Hepatocyte (in vitro differentiated cells): ENCODE data around the gene NAMPT. TPM values are rescaled to one million over a fixed set of nuclear protein-coding genes. Genes with fewer than 3 reads are reported as not detected.

Experiments used
- DNase-seq: peaks from one replicate; pipeline ENCODE4 v3.0.0-alpha.2; 2016; ENCODE audit warnings: low spot score
- H2AFZ ChIP-seq: fragments of 200-600 bp; sonication (generic); 2 replicates; pipeline ENCODE4 v1.6.0; 2016; ENCODE audit warnings: antibody characterized with exemption, mild to moderate bottlenecking
- H3K27ac ChIP-seq: fragments of 200-600 bp; sonication (generic); 2 replicates; pipeline ENCODE4 v1.5.1; 2016; ENCODE audit warnings: mild to moderate bottlenecking
- H3K27me3 ChIP-seq: fragments of 200-600 bp; sonication (generic); 2 replicates; pipeline ENCODE4 v1.6.1; 2016
- H3K36me3 ChIP-seq: fragments of 200-600 bp; sonication (generic); replicated peaks from 2 replicates; pipeline ENCODE4 v1.5.1; 2016; ENCODE audit warnings: low read depth; ENCODE audit not compliant: insufficient read depth
- H3K4me1 ChIP-seq: fragments of 200-600 bp; sonication (generic); 2 replicates; pipeline ENCODE4 v1.5.1; 2016; ENCODE audit warnings: mild to moderate bottlenecking, moderate library complexity; ENCODE audit not compliant: insufficient read depth
- H3K4me2 ChIP-seq: fragments of 200-600 bp; sonication (generic); 2 replicates; pipeline ENCODE4 v1.6.0; 2016
- H3K4me3 ChIP-seq: fragments of 200-600 bp; sonication (generic); 2 replicates; pipeline ENCODE4 v1.5.1; 2016; ENCODE audit warnings: mild to moderate bottlenecking
- H3K79me2 ChIP-seq: fragments of 200-600 bp; sonication (generic); 2 replicates; pipeline ENCODE4 v1.6.0; 2017; ENCODE audit warnings: mild to moderate bottlenecking
- H3K9me2 ChIP-seq: fragments of 200-600 bp; sonication (generic); replicated peaks from 2 replicates; pipeline ENCODE4 v1.6.0; 2017; ENCODE audit warnings: mild to moderate bottlenecking; ENCODE audit not compliant: insufficient read depth
- H3K9me3 ChIP-seq: fragments of 200-600 bp; sonication (generic); 2 replicates; pipeline ENCODE4 v1.5.1; 2016; ENCODE audit warnings: low read depth, mild to moderate bottlenecking
- H4K20me1 ChIP-seq: fragments of 200-600 bp; sonication (generic); 2 replicates; pipeline ENCODE4 v1.6.0; 2016; ENCODE audit warnings: mild to moderate bottlenecking; ENCODE audit not compliant: insufficient read depth, poor library complexity, severe bottlenecking
- CTCF ChIP-seq: fragments of 200-600 bp; sonication (generic); IDR thresholded peaks from 2 replicates; pipeline ENCODE4 v1.5.1; 2016; ENCODE audit warnings: antibody characterized with exemption, mild to moderate bottlenecking; ENCODE audit not compliant: poor library complexity
- EZH2 ChIP-seq: fragments of 200-600 bp; sonication (generic); IDR thresholded peaks from 2 replicates; pipeline ENCODE4 v1.6.1; 2016; ENCODE audit warnings: antibody characterized with exemption, mild to moderate bottlenecking, borderline replicate concordance
- EZH2phosphoT487 ChIP-seq: fragments of 200-600 bp; sonication (generic); IDR thresholded peaks from one replicate; pipeline ENCODE4 v1.6.1; 2018; ENCODE audit warnings: antibody characterized with exemption, mild to moderate bottlenecking, low read depth, moderate library complexity; ENCODE audit not compliant: unreplicated experiment, severe bottlenecking
- WGBS: methylation state at CpG from one replicate; pipeline ENCODE4 v1.1.6; 2016; ENCODE audit warnings: low lambda C conversion rate; ENCODE audit errors: missing lambda C conversion rate; 5-methylcytosine and 5-hydroxymethylcytosine counted together
- polyA plus RNA-seq: library from polyadenylated mRNA; unstranded; fragments of >200 nt; fragmentation: Nextera tagmentation; extraction: Ambion mirVana; gene quantifications from 2 replicates; pipeline ENCODE4 v1.2.1, GENCODE V29; 2016
- total RNA-seq: library from RNA; depleted of rRNA; stranded (reverse); fragments of >200 nt; gene quantifications from 2 replicates; pipeline ENCODE4 v1.2.3, GENCODE V29; 2014

The NAMPT gene
- total and polyA plus RNA-seq, 2 experiments from 2014 or later = 71.8 to 299 TPM

GRCh38 chr7:106218546-106218945 lies 66.2 kb downstream of the NAMPT start:
- no peaks in the 10 kb centered on the region for H3K9me3 ChIP-seq
- H3K79me2 ChIP-seq = no peaks in the 10 kb centered on the region
- H4K20me1 ChIP-seq = no peaks in the 10 kb centered on the region
- DNase-seq = no peak
- 89% methylated on average over 3 of the region's 3 CpGs for WGBS
- H2AFZ ChIP-seq = no peak overlapping the region
- no peak overlapping the region for H3K27ac ChIP-seq
- no peaks in the 10 kb centered on the region for H3K36me3 ChIP-seq
- no peak overlapping the region for H3K4me3 ChIP-seq
- H3K27me3 ChIP-seq = no peaks in the 10 kb centered on the region
- H3K9me2 ChIP-seq = no peaks in the 10 kb centered on the region
- H3K4me1 ChIP-seq = no peaks in the 10 kb centered on the region
- TF ChIP-seq EZH2phosphoT487 (no peak), EZH2 (no peak), CTCF (no peak)
- no peak overlapping the region for H3K4me2 ChIP-seq

DNA sequence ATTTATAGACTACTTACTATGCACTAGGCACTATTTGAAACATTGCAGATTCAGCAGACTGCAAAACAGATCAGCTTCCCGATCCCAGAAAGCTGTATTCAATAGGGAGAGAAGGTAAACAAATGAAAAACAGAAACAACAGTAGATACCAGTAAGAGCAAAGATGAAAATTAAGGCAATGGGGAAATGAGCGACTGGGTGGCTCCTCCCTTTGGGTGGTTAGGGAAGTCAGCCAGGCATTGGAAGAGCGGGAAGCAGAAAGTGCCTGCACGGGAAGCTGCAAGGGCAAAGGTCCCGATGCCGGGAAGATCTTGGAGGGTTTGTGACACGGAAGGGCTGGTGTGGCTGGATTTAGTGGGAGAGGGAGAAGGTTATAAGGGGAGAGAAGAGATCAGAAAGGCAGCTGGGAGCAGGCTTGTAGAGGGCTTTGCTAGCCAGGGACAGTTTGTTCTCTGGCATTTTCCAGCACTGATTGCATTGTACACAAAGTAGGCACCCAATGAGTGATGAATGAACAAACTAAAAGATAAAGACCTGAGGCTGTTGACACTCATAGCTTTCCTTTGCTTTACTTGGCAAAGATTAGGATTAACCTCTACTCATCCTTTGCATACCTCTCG lies 67.8 kb downstream of the NAMPT start:
- H4K20me1 ChIP-seq = no peaks in the 10 kb centered on the region
- H3K9me3 ChIP-seq = no peaks in the 10 kb centered on the region
- H2AFZ ChIP-seq = no peak overlapping the region
- DNase-seq = peak; percentile 66
- no peaks in the 10 kb centered on the region for H3K9me2 ChIP-seq
- H3K27me3 ChIP-seq = no peaks in the 10 kb centered on the region
- TF ChIP-seq EZH2phosphoT487 (no peak), EZH2 (no peak), CTCF (no peak)
- H3K4me1 ChIP-seq = no peaks in the 10 kb centered on the region
- no peaks in the 10 kb centered on the region for H3K36me3 ChIP-seq
- H3K79me2 ChIP-seq = no peaks in the 10 kb centered on the region
- no peak overlapping the region for H3K4me3 ChIP-seq
- 25% methylated on average over 8 of the region's 8 CpGs for WGBS
- H3K4me2 ChIP-seq = peak overlapping the region; percentile 60
- peak overlapping the region; percentile 80 for H3K27ac ChIP-seq

DNA sequence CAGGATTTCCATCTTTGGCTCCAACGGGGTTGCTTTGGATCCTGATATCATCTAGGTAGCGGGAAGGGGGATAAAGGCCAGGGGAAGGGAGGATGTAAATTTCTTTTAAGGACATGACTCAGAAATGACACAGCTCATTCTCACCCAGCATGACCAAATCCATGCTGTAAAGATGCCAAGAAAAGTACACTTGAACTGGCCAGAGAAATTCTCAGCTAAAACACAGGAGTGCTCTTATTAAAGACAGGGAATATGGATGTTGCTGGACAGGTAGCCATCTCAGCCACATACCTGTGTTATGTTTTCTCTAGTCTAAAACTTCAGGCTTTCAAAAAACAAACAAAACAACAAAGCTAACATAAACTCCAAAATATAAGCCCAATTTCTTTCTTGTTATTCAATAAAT lies 68.3 kb downstream of the NAMPT start:
- Histone ChIP-seq H3K79me2 (no peaks in the 10 kb centered on the region), H4K20me1 (no peaks in the 10 kb centered on the region), H3K27me3 (no peaks in the 10 kb centered on the region), H3K9me3 (no peaks in the 10 kb centered on the region), H3K9me2 (no peaks in the 10 kb centered on the region), H3K4me2 (peak overlapping the region; percentile 60), H2AFZ (no peak overlapping the region), H3K4me1 (no peaks in the 10 kb centered on the region), H3K36me3 (no peaks in the 10 kb centered on the region), H3K4me3 (no peak overlapping the region), H3K27ac (peak overlapping the region; percentile 80)
- WGBS = 37% methylated on average over 2 of the region's 2 CpGs
- TF ChIP-seq EZH2 = no peak
- no peak for TF ChIP-seq CTCF
- TF ChIP-seq EZH2phosphoT487 = no peak
- peak; percentile 63 for DNase-seq
